ENCODE data around the gene TRIM7. TPM values are rescaled to one million over a fixed set of nuclear protein-coding genes. Genes with fewer than 3 reads are reported as not detected.

TRIM7 gene
- total and polyA plus RNA-seq, 7 experiments from 2014 or later: 0.28 to 6.1 (median 3.2) TPM; not detected in 1

- H3K27ac ChIP-seq (ENCODE audit: low read depth, low read length): peak overlapping the region; percentile 44
- Mint-ChIP-seq H3K27me3 (no peaks in the 10 kb centered on the region), H3K4me3 (peak overlapping the region in 1 of 10 donors; percentile 51), H3K36me3 (peaks cover 0 to 37% (median 20%) of the 10 kb centered on the region in 5 donors), H3K27ac (peak overlapping the region; percentile 51 to 89 (median 72)), H3K4me1 (peaks cover 20 to 52% (median 33%) of the 10 kb centered on the region in 7 donors), H3K9me3 (no peaks in the 10 kb centered on the region)
- H3K27me3 ChIP-seq (ENCODE audit: control insufficient read depth in 2 of 2, insufficient read depth in 2 of 2, low read length in 2 of 2): no peaks in the 10 kb centered on the region
- DNase-seq (no peak), ATAC-seq (no peak)
- ChIA-PET CTCF (no interaction called here), POLR2A (interaction anchor here (1.3 to 14.6 kb wide), 6 partner anchors 8 to 39 kb away, joined by 3 to 241 read pairs (median 4); partner anchors contain the start of genes RACK1 and TRIM41)
- H3K9me3 ChIP-seq (ENCODE audit: control insufficient read depth in 2 of 3, low read length in 3 of 3): no peaks in the 10 kb centered on the region
- peaks cover 0 to 11% of the 10 kb centered on the region in 2 donors for H3K4me1 ChIP-seq (ENCODE audit: control insufficient read depth in 2 of 2, insufficient read depth in 2 of 2, low read length in 2 of 2)
- H3K36me3 ChIP-seq (ENCODE audit: control insufficient read depth in 2 of 3, insufficient read depth in 3 of 3, low read length in 3 of 3): peaks cover 0 to 61% (median 1%) of the 10 kb centered on the region in 3 experiments
- intact Hi-C loops (cut with micrococcal nuclease): loop anchor here in 1 of 2 donors (1.0 kb wide), 1 partner anchor 9 kb away; no protein-coding TSS in a partner anchor
- no peak overlapping the region for H3K4me3 ChIP-seq (ENCODE audit: low read length)
Measured at GRCh38 chr5:181230551-181230950, 25.6 kb upstream of the TRIM7 start.

DNA sequence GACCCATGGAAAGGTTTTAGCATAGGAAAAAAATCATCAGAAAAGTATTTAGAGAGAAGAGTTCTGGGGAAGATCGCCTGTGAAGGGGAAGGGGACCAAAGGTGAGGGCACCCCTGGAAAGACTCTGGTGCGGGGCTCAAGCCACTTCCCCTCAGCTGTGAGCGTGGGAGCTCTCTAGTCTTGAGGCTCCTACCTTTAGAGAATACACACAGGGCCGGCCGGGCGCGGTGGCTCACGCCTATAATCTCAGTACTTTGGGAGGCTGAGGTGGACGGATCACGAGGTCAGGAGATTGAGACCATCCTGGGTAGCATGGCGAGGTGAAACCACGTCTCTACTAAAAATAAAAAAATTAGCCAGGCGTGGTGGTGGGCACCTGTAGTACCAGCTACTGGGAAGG is 25.0 kb upstream of the TRIM7 start:
- Histone ChIP-seq H3K4me3 (ENCODE audit: low read length) (no peak overlapping the region), H3K4me1 (ENCODE audit: control insufficient read depth in 2 of 2, insufficient read depth in 2 of 2, low read length in 2 of 2) (peaks cover 3 to 16% of the 10 kb centered on the region in 2 donors), H3K27me3 (ENCODE audit: control insufficient read depth in 2 of 2, insufficient read depth in 2 of 2, low read length in 2 of 2) (no peaks in the 10 kb centered on the region), H3K27ac (ENCODE audit: low read depth, low read length) (peak overlapping the region; percentile 6), H3K36me3 (ENCODE audit: control insufficient read depth in 2 of 3, insufficient read depth in 3 of 3, low read length in 3 of 3) (peaks cover 0 to 55% (median 0%) of the 10 kb centered on the region in 3 experiments), H3K9me3 (ENCODE audit: control insufficient read depth in 2 of 3, low read length in 3 of 3) (no peaks in the 10 kb centered on the region)
- Mint-ChIP-seq H3K4me1 (peaks cover 20 to 57% (median 37%) of the 10 kb centered on the region in 7 donors), H3K36me3 (peaks cover 0 to 32% (median 16%) of the 10 kb centered on the region in 5 donors), H3K9me3 (no peaks in the 10 kb centered on the region), H3K4me3 (peak overlapping the region in 4 of 10 donors; percentile 38 to 60 (median 47)), H3K27ac (peak overlapping the region in 8 of 9 donors; percentile 45 to 89 (median 70)), H3K27me3 (no peaks in the 10 kb centered on the region)
- DNase-seq: no peak
- no peak for ATAC-seq
- POLR2A ChIA-PET: interaction anchor here (1.4 to 14.6 kb wide), 2 partner anchors 13 to 22 kb away, joined by 3 to 241 read pairs; partner anchors contain the start of gene RACK1
- CTCF ChIA-PET: no interaction called here
- intact Hi-C loops (cut with micrococcal nuclease): loop anchor here in 1 of 2 donors (1.0 to 10.0 kb wide), 2 partner anchors 9 to 365 kb away; partner anchors contain the start of gene ZFP62

DNA sequence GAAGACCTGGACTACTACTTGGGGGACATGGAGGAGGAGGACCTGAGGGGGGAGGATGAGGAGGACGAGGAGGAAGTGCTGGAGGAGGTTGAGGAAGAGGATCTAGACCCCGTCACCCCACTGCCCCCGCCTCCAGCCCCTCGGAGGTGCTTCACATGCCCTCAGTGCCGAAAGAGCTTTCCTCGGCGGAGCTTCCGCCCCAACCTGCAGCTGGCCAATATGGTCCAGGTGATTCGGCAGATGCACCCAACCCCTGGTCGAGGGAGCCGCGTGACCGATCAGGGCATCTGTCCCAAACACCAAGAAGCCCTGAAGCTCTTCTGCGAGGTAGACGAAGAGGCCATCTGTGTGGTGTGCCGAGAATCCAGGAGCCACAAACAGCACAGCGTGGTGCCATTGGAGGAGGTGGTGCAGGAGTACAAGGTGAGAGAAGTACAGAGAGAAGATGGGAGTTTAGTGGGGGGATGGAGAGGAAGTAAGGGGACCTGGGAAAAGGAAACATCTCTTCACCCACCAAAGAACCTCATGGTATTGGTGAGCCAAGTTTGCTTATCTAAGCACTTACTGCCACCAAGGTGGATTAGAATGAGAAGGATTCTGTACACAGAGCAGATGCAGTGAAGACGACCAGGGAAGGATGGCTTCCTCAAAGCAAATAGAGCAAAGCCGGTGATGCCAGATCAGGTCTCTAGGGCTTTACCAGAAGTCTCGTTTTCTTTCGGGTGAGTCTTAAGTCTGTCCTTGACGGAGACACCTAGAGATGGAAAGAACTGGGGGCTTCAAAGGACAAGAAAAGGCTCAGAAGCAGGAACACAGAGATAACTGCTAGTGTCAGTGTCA is 19.6 kb upstream of the TRIM7 start:
- no peak for ATAC-seq
- no peaks in the 10 kb centered on the region for H3K27me3 ChIP-seq (ENCODE audit: control insufficient read depth in 2 of 2, insufficient read depth in 2 of 2, low read length in 2 of 2)
- ChIA-PET POLR2A (interaction anchor here (0.8 to 14.6 kb wide), 10 partner anchors 10 to 52 kb away, joined by 3 to 241 read pairs (median 50); partner anchors contain the start of genes RACK1, TRIM52 and TRIM7), CTCF (interaction anchor here (0.6 to 1.9 kb wide), 3 partner anchors 19 to 37 kb away, joined by 3 to 9 read pairs (median 4); partner anchors contain the start of gene RACK1)
- peaks cover 20 to 22% of the 10 kb centered on the region in 2 donors for H3K4me1 ChIP-seq (ENCODE audit: control insufficient read depth in 2 of 2, insufficient read depth in 2 of 2, low read length in 2 of 2)
- peak overlapping the region; percentile 98 to 100 (median 100) for H3K27ac Mint-ChIP-seq
- DNase-seq: peak in 3 of 9 donors; percentile 46 to 58 (median 46)
- H3K36me3 Mint-ChIP-seq: peaks cover 0 to 19% (median 6%) of the 10 kb centered on the region in 5 donors
- intact Hi-C loops (cut with micrococcal nuclease): loop anchor here in 1 of 2 donors (10.0 kb wide), 1 partner anchor 360 kb away; the partner anchor contains the start of gene ZFP62
- H3K36me3 ChIP-seq (ENCODE audit: control insufficient read depth in 2 of 3, insufficient read depth in 3 of 3, low read length in 3 of 3): peaks cover 0 to 18% (median 0%) of the 10 kb centered on the region in 3 experiments
- H3K27me3 Mint-ChIP-seq: peaks cover 0 to 9% (median 0%) of the 10 kb centered on the region in 5 donors
- H3K9me3 ChIP-seq (ENCODE audit: control insufficient read depth in 2 of 3, low read length in 3 of 3): no peaks in the 10 kb centered on the region
- peak overlapping the region; percentile 90 for H3K4me3 ChIP-seq (ENCODE audit: low read length)
- peak overlapping the region; percentile 89 to 100 (median 98) for H3K4me3 Mint-ChIP-seq
- peaks cover 0 to 28% (median 0%) of the 10 kb centered on the region in 11 donors for H3K9me3 Mint-ChIP-seq
- H3K4me1 Mint-ChIP-seq: peaks cover 18 to 70% (median 57%) of the 10 kb centered on the region in 7 donors
- H3K27ac ChIP-seq (ENCODE audit: low read depth, low read length): peak overlapping the region; percentile 95

- no peaks in the 10 kb centered on the region for H3K9me3 ChIP-seq (ENCODE audit: control insufficient read depth in 2 of 3, low read length in 3 of 3)
- DNase-seq: no peak
- Mint-ChIP-seq H3K4me1 (peaks cover 10 to 67% (median 51%) of the 10 kb centered on the region in 7 donors), H3K4me3 (peak overlapping the region; percentile 89 to 100 (median 98)), H3K36me3 (peaks cover 0 to 13% (median 0%) of the 10 kb centered on the region in 5 donors), H3K9me3 (peaks cover 0 to 32% (median 0%) of the 10 kb centered on the region in 11 donors), H3K27ac (peak overlapping the region; percentile 98 to 100 (median 100)), H3K27me3 (peaks cover 0 to 9% (median 0%) of the 10 kb centered on the region in 5 donors)
- peaks cover 20 to 22% of the 10 kb centered on the region in 2 donors for H3K4me1 ChIP-seq (ENCODE audit: control insufficient read depth in 2 of 2, insufficient read depth in 2 of 2, low read length in 2 of 2)
- peak overlapping the region; percentile 90 for H3K4me3 ChIP-seq (ENCODE audit: low read length)
- CTCF ChIA-PET: interaction anchor here (0.6 to 2.8 kb wide), 4 partner anchors 19 to 38 kb away, joined by 3 to 23 read pairs (median 6); partner anchors contain the start of gene RACK1
- peak; percentile 1 for ATAC-seq
- POLR2A ChIA-PET: interaction anchor here (0.7 to 14.6 kb wide), 14 partner anchors 8 to 416 kb away, joined by 3 to 241 read pairs (median 24); partner anchors contain the start of genes RACK1, TRIM52 and TRIM7
- intact Hi-C loops (cut with micrococcal nuclease): loop anchor here (1.0 to 10.0 kb wide), 11 partner anchors 19 to 1403 kb away; partner anchors contain the start of genes TRIM52 (in 2 of the 2), ZFP62 (in 2 of the 2), MGAT1 (in 1 of the 2) and RACK1 (in 1 of the 2)
- H3K27ac ChIP-seq (ENCODE audit: low read depth, low read length): peak overlapping the region; percentile 95
- H3K27me3 ChIP-seq (ENCODE audit: control insufficient read depth in 2 of 2, insufficient read depth in 2 of 2, low read length in 2 of 2): no peaks in the 10 kb centered on the region
- peaks cover 0 to 16% (median 0%) of the 10 kb centered on the region in 3 experiments for H3K36me3 ChIP-seq (ENCODE audit: control insufficient read depth in 2 of 3, insufficient read depth in 3 of 3, low read length in 3 of 3)
Measured at GRCh38 chr5:181223729-181224389, 18.9 kb upstream of the TRIM7 start.

DNA sequence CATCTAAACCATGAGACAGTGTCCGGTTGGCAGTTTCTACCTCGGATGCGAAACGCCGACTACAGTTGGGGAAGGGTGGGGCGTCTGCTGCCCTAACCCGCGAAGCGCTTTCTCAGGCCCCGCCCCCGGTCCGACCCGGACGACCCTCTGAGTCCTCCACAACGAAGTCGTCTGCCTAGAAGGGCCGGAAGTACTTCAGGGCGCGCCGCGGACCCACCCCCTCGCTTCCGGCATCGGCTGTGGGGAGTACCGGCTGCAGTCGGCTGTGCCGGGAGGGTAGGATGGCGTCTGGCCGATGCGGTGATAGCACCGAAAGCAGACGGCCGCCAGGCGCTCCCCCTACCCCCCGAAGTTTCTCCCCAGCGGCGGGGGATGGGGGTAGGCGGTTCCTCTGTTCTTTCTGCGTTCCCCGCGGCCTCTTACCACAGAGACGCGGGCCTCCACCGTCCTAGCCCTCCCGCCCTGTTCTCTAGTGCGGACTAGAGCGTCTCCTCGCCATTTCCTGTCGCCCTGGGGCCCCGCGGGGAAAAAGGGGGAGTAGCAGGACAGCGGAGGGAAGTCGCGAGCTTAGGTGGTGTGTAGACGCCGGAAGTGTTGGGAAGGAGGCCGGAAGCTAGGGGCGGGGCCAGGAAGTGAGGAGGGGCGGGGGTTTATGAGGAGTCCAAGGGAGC is 18.2 kb upstream of the TRIM7 start, which contains the start of gene TRIM41:
Gene TRIM41 (plus strand): TSS at position 224 of the 671 bp plus-strand sequence. CDS start 719 bp downstream, outside the sequence.
- peak; percentile 81 for ATAC-seq

More for the DNA sequence above, 18.2 kb upstream of the TRIM7 start, which contains the start of gene TRIM41:
- Histone ChIP-seq H3K36me3 (ENCODE audit: control insufficient read depth in 2 of 3, insufficient read depth in 3 of 3, low read length in 3 of 3) (peaks cover 0 to 16% (median 0%) of the 10 kb centered on the region in 3 experiments), H3K27ac (ENCODE audit: low read depth, low read length) (peak within 1 kb of the TSS; percentile 95), H3K27me3 (ENCODE audit: control insufficient read depth in 2 of 2, insufficient read depth in 2 of 2, low read length in 2 of 2) (no peaks in the 10 kb centered on the region), H3K4me1 (ENCODE audit: control insufficient read depth in 2 of 2, insufficient read depth in 2 of 2, low read length in 2 of 2) (peaks cover 20 to 22% of the 10 kb centered on the region in 2 donors), H3K4me3 (ENCODE audit: low read length) (peak within 1 kb of the TSS; percentile 90), H3K9me3 (ENCODE audit: control insufficient read depth in 2 of 3, low read length in 3 of 3) (no peaks in the 10 kb centered on the region)
- intact Hi-C loops (cut with micrococcal nuclease): loop anchor here (1.0 to 10.0 kb wide), 11 partner anchors 20 to 1402 kb away; partner anchors contain the start of genes TRIM52 (in 2 of the 2), ZFP62 (in 2 of the 2), MGAT1 (in 1 of the 2) and RACK1 (in 1 of the 2)
- Mint-ChIP-seq H3K9me3 (peaks cover 0 to 38% (median 0%) of the 10 kb centered on the region in 11 donors), H3K27me3 (peaks cover 0 to 10% (median 0%) of the 10 kb centered on the region in 5 donors), H3K36me3 (peaks cover 0 to 15% (median 0%) of the 10 kb centered on the region in 5 donors), H3K4me3 (peak within 1 kb of the TSS; percentile 89 to 100 (median 98)), H3K27ac (peak within 1 kb of the TSS; percentile 98 to 100 (median 100)), H3K4me1 (peaks cover 10 to 74% (median 53%) of the 10 kb centered on the region in 7 donors)
- ChIA-PET CTCF (interaction anchor here (1.9 to 2.8 kb wide), 4 partner anchors 16 to 39 kb away, joined by 7 to 23 read pairs (median 9); partner anchors contain the start of gene RACK1), POLR2A (interaction anchor here (0.7 to 14.6 kb wide), 16 partner anchors 9 to 417 kb away, joined by 3 to 241 read pairs (median 8); partner anchors contain the start of genes RACK1, TRIM52 and TRIM7)
- DNase-seq: peak; percentile 89 to 98 (median 97)

Data from naive thymus-derived CD4-positive, alpha-beta T cell (primary cell).